ENCODE results near the gene CMBL. TPM values are rescaled to one million over a fixed set of nuclear protein-coding genes. Genes with fewer than 3 reads are reported as not detected.

The CMBL gene
- total RNA-seq, 2 donors from 2014 or later, result 3.4 to 7.8 TPM

GRCh38 chr5:10319202-10319851 lies 11.6 kb upstream of the CMBL start:
- no peak for DNase-seq (ENCODE audit: low spot score)
- no peak for TF ChIP-seq CTCF (IDR thresholded peaks at IDR 0.05)
- Histone ChIP-seq H3K27me3 (replicated peaks; ENCODE audit: insufficient read depth) (no peaks in the 10 kb centered on the region), H3K36me3 (no peaks in the 10 kb centered on the region), H3K4me3 (no peak overlapping the region), H3K9me3 (no peaks in the 10 kb centered on the region), H3K4me1 (ENCODE audit: control insufficient read depth in 1 of 2, low read depth in 2 of 2) (peaks cover 0 to under 1% of the 10 kb centered on the region in 2 donors), H3K27ac (no peak overlapping the region)
- ATAC-seq (ENCODE audit: insufficient number of reproducible peaks, low FRiP score, low read depth), result no peak

DNA sequence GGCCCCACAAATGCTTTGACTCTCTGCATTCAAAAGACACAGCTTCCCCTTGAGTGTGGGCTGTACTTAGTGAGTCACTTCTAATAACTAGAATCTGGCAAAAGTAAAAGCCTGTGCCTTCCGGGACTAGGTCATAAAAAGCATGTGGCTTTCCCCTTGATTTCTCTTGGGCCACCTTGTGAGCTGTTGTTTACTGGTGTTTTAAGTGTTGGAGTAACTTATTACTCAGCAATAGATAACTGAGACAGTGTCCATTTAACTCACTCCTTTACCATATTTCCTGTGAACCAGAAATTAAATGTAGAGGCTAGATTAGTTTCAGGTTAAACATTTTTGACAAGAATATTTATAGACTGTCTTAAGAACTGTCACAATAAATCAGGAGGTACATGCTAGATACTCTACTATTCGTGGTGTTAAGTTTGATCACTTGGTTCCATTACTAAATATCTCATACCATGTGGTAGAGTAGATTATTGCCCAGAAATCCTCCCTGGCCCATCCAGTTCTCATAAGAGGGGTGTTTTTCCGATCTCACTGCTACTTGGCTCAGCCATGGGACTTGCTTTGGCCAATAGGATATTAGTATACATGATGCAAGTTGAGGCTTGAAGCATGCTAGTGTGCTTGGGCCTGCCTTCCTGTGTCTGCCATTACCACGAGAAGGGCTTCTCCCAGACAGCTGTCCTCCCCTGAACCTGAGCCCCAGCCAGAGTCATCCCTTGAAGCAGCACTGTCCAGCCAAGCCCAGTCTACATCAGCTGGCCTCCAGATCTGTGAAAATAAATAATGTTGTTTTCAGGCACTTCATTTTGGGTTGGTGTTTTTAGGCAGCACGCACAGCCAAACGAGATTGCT lies 10.4 kb upstream of the CMBL start:
- no peak for ATAC-seq (ENCODE audit: insufficient number of reproducible peaks, low FRiP score, low read depth)
- H3K4me1 ChIP-seq (ENCODE audit: control insufficient read depth in 1 of 2, low read depth in 2 of 2), result no peaks in the 10 kb centered on the region
- no peak for DNase-seq (ENCODE audit: low spot score)
- H3K27ac ChIP-seq, result no peak overlapping the region
- no peaks in the 10 kb centered on the region for H3K9me3 ChIP-seq
- no peak for TF ChIP-seq CTCF (IDR thresholded peaks at IDR 0.05)
- no peaks in the 10 kb centered on the region for H3K27me3 ChIP-seq (replicated peaks; ENCODE audit: insufficient read depth)
- no peaks in the 10 kb centered on the region for H3K36me3 ChIP-seq
- H3K4me3 ChIP-seq, result no peak overlapping the region

DNA sequence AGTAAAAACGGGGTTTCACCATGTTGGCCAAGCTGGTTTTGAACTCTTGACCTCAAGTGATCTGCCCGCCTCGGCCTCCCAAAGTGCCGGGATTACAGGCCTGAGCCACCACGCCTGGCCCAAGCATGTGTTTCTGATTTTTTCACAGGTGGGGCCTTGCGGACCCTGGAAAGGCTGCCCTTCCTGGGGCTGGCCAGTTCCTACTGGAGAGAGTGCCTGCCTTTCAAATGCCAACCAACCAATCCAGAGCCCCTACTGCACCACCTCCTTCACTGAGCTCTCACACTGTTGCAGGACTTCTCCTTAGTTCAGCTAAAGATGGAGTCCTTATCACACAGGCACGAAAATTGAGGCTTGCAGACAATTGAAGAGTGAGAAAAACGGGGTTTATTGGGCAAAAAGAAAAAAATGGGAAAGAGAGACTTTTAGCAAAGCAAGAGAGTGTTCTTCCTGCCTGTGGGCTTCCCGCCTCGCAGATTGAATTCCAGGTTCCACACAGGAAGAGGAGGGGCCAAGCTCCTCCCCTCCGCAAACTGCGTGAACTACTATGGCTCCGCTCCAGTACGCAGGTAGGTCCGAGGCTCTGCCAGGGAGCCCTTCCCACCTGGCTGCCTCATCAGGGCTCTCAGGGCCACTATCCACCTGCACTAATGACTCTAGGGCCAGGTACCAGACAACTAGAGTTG lies 8.3 kb upstream of the CMBL start:
- Histone ChIP-seq H3K36me3 (no peaks in the 10 kb centered on the region), H3K27ac (no peak overlapping the region), H3K4me3 (no peak overlapping the region), H3K27me3 (replicated peaks; ENCODE audit: insufficient read depth) (no peaks in the 10 kb centered on the region), H3K9me3 (no peaks in the 10 kb centered on the region), H3K4me1 (ENCODE audit: control insufficient read depth in 1 of 2, low read depth in 2 of 2) (no peaks in the 10 kb centered on the region)
- DNase-seq (ENCODE audit: low spot score) (no peak), ATAC-seq (ENCODE audit: insufficient number of reproducible peaks, low FRiP score, low read depth) (no peak)
- TF ChIP-seq CTCF (IDR thresholded peaks at IDR 0.05), result no peak

- no peak for TF ChIP-seq CTCF (IDR thresholded peaks at IDR 0.05)
- H3K36me3 ChIP-seq, result no peaks in the 10 kb centered on the region
- DNase-seq (ENCODE audit: low spot score), result no peak
- no peaks in the 10 kb centered on the region for H3K9me3 ChIP-seq
- H3K27me3 ChIP-seq (replicated peaks; ENCODE audit: insufficient read depth), result no peaks in the 10 kb centered on the region
- no peak for ATAC-seq (ENCODE audit: insufficient number of reproducible peaks, low FRiP score, low read depth)
- H3K4me3 ChIP-seq, result no peak overlapping the region
- H3K27ac ChIP-seq, result no peak overlapping the region
- H3K4me1 ChIP-seq (ENCODE audit: control insufficient read depth in 1 of 2, low read depth in 2 of 2), result no peaks in the 10 kb centered on the region
These were observed 7.5 kb upstream of the CMBL start for GRCh38 chr5:10315201-10315600.

All from thoracic aorta (tissue), 2 donors.